Daoy (cell line): ENCODE data around the gene ZNF398. TPM values are rescaled to one million over a fixed set of nuclear protein-coding genes. Genes with fewer than 3 reads are reported as not detected.
"Not testable (repeated sequence)": the region's sequence is repeated elsewhere in the genome, so short reads cannot be mapped to it uniquely, and the experiment has no call there.

ENCODE experiments used
- DNase-seq: peaks from one replicate; pipeline ENCODE4 v3.0.0-alpha.2; 2015; ENCODE audit warnings: low read depth
- total RNA-seq: library from RNA; depleted of rRNA; stranded (reverse); fragments of >200 nt; shearing (Covaris generic); gene quantifications from 2 replicates; pipeline ENCODE4 v1.2.3, GENCODE V29; 2014; rRNA removed

ZNF398 gene
- total RNA-seq, 1 experiment from 2014 or later: 8.7 TPM

- no peak for DNase-seq
Measured at GRCh38 chr7:149225656-149226055, 78.4 kb downstream of the ZNF398 start.

GRCh38 chr7:149226366-149226765 is 79.1 kb downstream of the ZNF398 start:
- not testable (repeated sequence) for DNase-seq

GRCh38 chr7:149226840-149227494 is 79.7 kb downstream of the ZNF398 start:
- DNase-seq: no peak

GRCh38 chr7:149228831-149229471 is 81.7 kb downstream of the ZNF398 start:
- DNase-seq: no peak

- no peak for DNase-seq
Measured at GRCh38 chr7:149229526-149229925, 82.3 kb downstream of the ZNF398 start.

GRCh38 chr7:149232362-149232761 is 85.1 kb downstream of the ZNF398 start:
- DNase-seq: no peak

Other genes starting within 250 kb of the ZNF398 start
- gene PDIA4, start 118.9 kb upstream of the ZNF398 start, total RNA-seq: 332 and 349 TPM in 2 replicates
- gene ZNF786, start 56.7 kb upstream of the ZNF398 start, total RNA-seq: 4.8 and 6.9 TPM in 2 replicates
- gene ZNF425, start 21.1 kb upstream of the ZNF398 start, total RNA-seq: 1.3 and 1.4 TPM in 2 replicates
- gene ZNF282, start 48.1 kb downstream of the ZNF398 start, total RNA-seq: 20.0 and 22.6 TPM in 2 replicates
- 12.0 and 14.9 TPM in 2 replicates for gene ZNF212, start 92.2 kb downstream of the ZNF398 start, total RNA-seq
- gene ZNF783, start 114.7 kb downstream of the ZNF398 start, total RNA-seq: 4.3 and 4.9 TPM in 2 replicates